Hepatocyte (in vitro differentiated cells): ENCODE data around the gene MLST8. TPM values are rescaled to one million over a fixed set of nuclear protein-coding genes. Genes with fewer than 3 reads are reported as not detected.

ENCODE experiments used
- DNase-seq: peaks from one replicate; pipeline ENCODE4 v3.0.0-alpha.2; 2016; ENCODE audit warnings: low spot score
- H2AFZ ChIP-seq: fragments of 200-600 bp; sonication (generic); 2 replicates; pipeline ENCODE4 v1.6.0; 2016; ENCODE audit warnings: antibody characterized with exemption, mild to moderate bottlenecking
- H3K27ac ChIP-seq: fragments of 200-600 bp; sonication (generic); 2 replicates; pipeline ENCODE4 v1.5.1; 2016; ENCODE audit warnings: mild to moderate bottlenecking
- H3K27me3 ChIP-seq: fragments of 200-600 bp; sonication (generic); 2 replicates; pipeline ENCODE4 v1.6.1; 2016
- H3K36me3 ChIP-seq: fragments of 200-600 bp; sonication (generic); replicated peaks from 2 replicates; pipeline ENCODE4 v1.5.1; 2016; ENCODE audit warnings: low read depth; ENCODE audit not compliant: insufficient read depth
- H3K4me1 ChIP-seq: fragments of 200-600 bp; sonication (generic); 2 replicates; pipeline ENCODE4 v1.5.1; 2016; ENCODE audit warnings: mild to moderate bottlenecking, moderate library complexity; ENCODE audit not compliant: insufficient read depth
- H3K4me2 ChIP-seq: fragments of 200-600 bp; sonication (generic); 2 replicates; pipeline ENCODE4 v1.6.0; 2016
- H3K4me3 ChIP-seq: fragments of 200-600 bp; sonication (generic); 2 replicates; pipeline ENCODE4 v1.5.1; 2016; ENCODE audit warnings: mild to moderate bottlenecking
- H3K79me2 ChIP-seq: fragments of 200-600 bp; sonication (generic); 2 replicates; pipeline ENCODE4 v1.6.0; 2017; ENCODE audit warnings: mild to moderate bottlenecking
- H3K9me2 ChIP-seq: fragments of 200-600 bp; sonication (generic); replicated peaks from 2 replicates; pipeline ENCODE4 v1.6.0; 2017; ENCODE audit warnings: mild to moderate bottlenecking; ENCODE audit not compliant: insufficient read depth
- H3K9me3 ChIP-seq: fragments of 200-600 bp; sonication (generic); 2 replicates; pipeline ENCODE4 v1.5.1; 2016; ENCODE audit warnings: low read depth, mild to moderate bottlenecking
- H4K20me1 ChIP-seq: fragments of 200-600 bp; sonication (generic); 2 replicates; pipeline ENCODE4 v1.6.0; 2016; ENCODE audit warnings: mild to moderate bottlenecking; ENCODE audit not compliant: insufficient read depth, poor library complexity, severe bottlenecking
- CTCF ChIP-seq: fragments of 200-600 bp; sonication (generic); IDR thresholded peaks from 2 replicates; pipeline ENCODE4 v1.5.1; 2016; ENCODE audit warnings: antibody characterized with exemption, mild to moderate bottlenecking; ENCODE audit not compliant: poor library complexity
- EZH2 ChIP-seq: fragments of 200-600 bp; sonication (generic); IDR thresholded peaks from 2 replicates; pipeline ENCODE4 v1.6.1; 2016; ENCODE audit warnings: antibody characterized with exemption, mild to moderate bottlenecking, borderline replicate concordance
- EZH2phosphoT487 ChIP-seq: fragments of 200-600 bp; sonication (generic); IDR thresholded peaks from one replicate; pipeline ENCODE4 v1.6.1; 2018; ENCODE audit warnings: antibody characterized with exemption, mild to moderate bottlenecking, low read depth, moderate library complexity; ENCODE audit not compliant: unreplicated experiment, severe bottlenecking
- WGBS: methylation state at CpG from one replicate; pipeline ENCODE4 v1.1.6; 2016; ENCODE audit warnings: low lambda C conversion rate; ENCODE audit errors: missing lambda C conversion rate; 5-methylcytosine and 5-hydroxymethylcytosine counted together
- polyA plus RNA-seq: library from polyadenylated mRNA; unstranded; fragments of >200 nt; fragmentation: Nextera tagmentation; extraction: Ambion mirVana; gene quantifications from 2 replicates; pipeline ENCODE4 v1.2.1, GENCODE V29; 2016
- total RNA-seq: library from RNA; depleted of rRNA; stranded (reverse); fragments of >200 nt; gene quantifications from 2 replicates; pipeline ENCODE4 v1.2.3, GENCODE V29; 2014

The MLST8 gene
- total and polyA plus RNA-seq, 2 experiments from 2014 or later = 28.3 to 88.3 TPM

GRCh38 chr16:2196162-2196980 is 8.9 kb upstream of the MLST8 start, which contains the start of gene CASKIN1:
TSS of gene CASKIN1 (minus strand) at chr16:2196605. CDS start at chr16:2196432, 173 bp downstream.
- Histone ChIP-seq H3K27ac (no peak within 1 kb of the TSS), H3K79me2 (no peaks in the 10 kb centered on the region), H3K9me3 (no peaks in the 10 kb centered on the region), H3K4me1 (peaks cover 10% of the 10 kb centered on the region), H4K20me1 (no peaks in the 10 kb centered on the region), H3K4me2 (peak within 1 kb of the TSS; percentile 92), H3K9me2 (no peaks in the 10 kb centered on the region), H3K4me3 (peak within 1 kb of the TSS; percentile 36), H2AFZ (no peak within 1 kb of the TSS), H3K27me3 (peaks cover 23% of the 10 kb centered on the region), H3K36me3 (no peaks in the 10 kb centered on the region)
- TF ChIP-seq CTCF (no peak), EZH2 (no peak), EZH2phosphoT487 (no peak)
- WGBS = 5% methylated on average over 4 of the region's 129 CpGs
- DNase-seq = peak; percentile 69

GRCh38 chr16:2196981-2197511 is 8.2 kb upstream of the MLST8 start:
- DNase-seq = no peak
- Histone ChIP-seq H4K20me1 (no peaks in the 10 kb centered on the region), H2AFZ (no peak overlapping the region), H3K4me1 (peaks cover 10% of the 10 kb centered on the region), H3K27ac (no peak overlapping the region), H3K4me2 (peak overlapping the region; percentile 79), H3K4me3 (no peak overlapping the region), H3K79me2 (no peaks in the 10 kb centered on the region), H3K9me3 (no peaks in the 10 kb centered on the region), H3K27me3 (peaks cover 23% of the 10 kb centered on the region), H3K36me3 (no peaks in the 10 kb centered on the region), H3K9me2 (no peaks in the 10 kb centered on the region)
- no peak for TF ChIP-seq EZH2phosphoT487
- TF ChIP-seq EZH2 = no peak
- no peak for TF ChIP-seq CTCF
- 74% methylated on average over 12 of the region's 32 CpGs for WGBS

GRCh38 chr16:2197765-2198164 is 7.5 kb upstream of the MLST8 start:
- no peaks in the 10 kb centered on the region for H3K36me3 ChIP-seq
- H3K9me3 ChIP-seq = no peaks in the 10 kb centered on the region
- H3K4me3 ChIP-seq = no peak overlapping the region
- H3K4me2 ChIP-seq = no peak overlapping the region
- H3K27ac ChIP-seq = no peak overlapping the region
- H3K27me3 ChIP-seq = peaks cover 23% of the 10 kb centered on the region
- no peaks in the 10 kb centered on the region for H3K79me2 ChIP-seq
- H4K20me1 ChIP-seq = no peaks in the 10 kb centered on the region
- DNase-seq = no peak
- H3K9me2 ChIP-seq = no peaks in the 10 kb centered on the region
- peaks cover 10% of the 10 kb centered on the region for H3K4me1 ChIP-seq
- TF ChIP-seq EZH2phosphoT487 (no peak), EZH2 (no peak), CTCF (no peak)
- WGBS = 83% methylated on average over 6 of the region's 6 CpGs
- H2AFZ ChIP-seq = no peak overlapping the region
